Ishikawa (cell line): ENCODE data around the gene SDR42E2.

Experiments
- CEBPB ChIP-seq: IDR thresholded peaks from 2 replicates; pipeline ENCODE4 v1.6.1; 2012
- CREB1 ChIP-seq: IDR thresholded peaks from 2 replicates; pipeline ENCODE4 v1.6.1; 2012; ENCODE audit warnings: low read depth
- EGR1 ChIP-seq: IDR thresholded peaks from 2 replicates; pipeline ENCODE4 v1.6.1; 2012
- EP300 ChIP-seq: IDR thresholded peaks from 2 replicates; pipeline ENCODE4 v1.6.1; 2012; ENCODE audit warnings: borderline replicate concordance
- FOXM1 ChIP-seq: IDR thresholded peaks from 2 replicates; pipeline ENCODE4 v1.6.1; 2012; ENCODE audit warnings: low read depth, borderline replicate concordance
- MAX ChIP-seq: IDR thresholded peaks from 2 replicates; pipeline ENCODE4 v1.6.1; 2012
- NFIC ChIP-seq: IDR thresholded peaks from 2 replicates; pipeline ENCODE4 v1.6.1; 2012
- RAD21 ChIP-seq: IDR thresholded peaks from 2 replicates; pipeline ENCODE4 v1.6.1; 2012; ENCODE audit warnings: low read depth
- TAF1 ChIP-seq: IDR thresholded peaks from 2 replicates; pipeline ENCODE4 v1.6.1; 2012; ENCODE audit warnings: low read depth, mild to moderate bottlenecking
- TCF12 ChIP-seq: IDR thresholded peaks from 2 replicates; pipeline ENCODE4 v1.6.1; 2012; ENCODE audit warnings: low read depth
- TEAD4 ChIP-seq: IDR thresholded peaks from 2 replicates; pipeline ENCODE4 v1.6.1; 2012
- YY1 ChIP-seq: IDR thresholded peaks from 2 replicates; pipeline ENCODE4 v1.6.1; 2012; ENCODE audit warnings: low read depth
- ZBTB7A ChIP-seq: IDR thresholded peaks from 2 replicates; pipeline ENCODE4 v1.6.1; 2012; ENCODE audit warnings: low read depth
- TF ChIP-seq, protein P1 (sequence below): IDR thresholded peaks from 2 replicates; pipeline ENCODE4 v1.6.1; 2012
- TF ChIP-seq, protein P2 (sequence below): IDR thresholded peaks from 2 replicates; pipeline ENCODE4 v1.6.1; 2012; ENCODE audit warnings: low read depth, mild to moderate bottlenecking

The SDR42E2 gene

DNA sequence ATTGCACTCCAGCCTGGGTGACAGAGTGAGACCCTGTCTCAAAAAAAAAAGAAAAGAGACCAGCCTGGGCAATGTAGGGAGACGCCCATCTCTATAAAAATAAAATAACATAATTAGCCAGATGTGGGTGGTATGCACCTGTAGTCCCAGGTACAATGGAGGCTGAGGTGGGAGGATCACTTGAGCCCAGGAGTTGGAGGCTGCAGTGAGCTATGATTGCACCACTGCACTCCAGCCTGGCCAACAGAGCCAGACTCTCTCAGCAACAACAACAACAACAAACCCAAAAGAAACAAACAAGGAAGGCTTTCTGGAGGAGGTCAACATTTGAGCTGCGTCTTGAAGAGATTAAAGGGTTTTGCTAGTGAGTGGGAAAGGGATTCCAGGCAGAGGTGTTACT lies 52.1 kb downstream of the SDR42E2 start:
- TF ChIP-seq FOXM1 (no peak), EP300 (no peak), NFIC (no peak), ZBTB7A (no peak), CREB1 (no peak), RAD21 (no peak), TCF12 (no peak), CEBPB (no peak), TAF1 (no peak), YY1 (no peak), TEAD4 (no peak), EGR1 (no peak), MAX (no peak)
- TF ChIP-seq, protein P1, sequence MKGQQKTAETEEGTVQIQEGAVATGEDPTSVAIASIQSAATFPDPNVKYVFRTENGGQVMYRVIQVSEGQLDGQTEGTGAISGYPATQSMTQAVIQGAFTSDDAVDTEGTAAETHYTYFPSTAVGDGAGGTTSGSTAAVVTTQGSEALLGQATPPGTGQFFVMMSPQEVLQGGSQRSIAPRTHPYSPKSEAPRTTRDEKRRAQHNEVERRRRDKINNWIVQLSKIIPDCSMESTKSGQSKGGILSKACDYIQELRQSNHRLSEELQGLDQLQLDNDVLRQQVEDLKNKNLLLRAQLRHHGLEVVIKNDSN = no peak
- TF ChIP-seq, protein P2, sequence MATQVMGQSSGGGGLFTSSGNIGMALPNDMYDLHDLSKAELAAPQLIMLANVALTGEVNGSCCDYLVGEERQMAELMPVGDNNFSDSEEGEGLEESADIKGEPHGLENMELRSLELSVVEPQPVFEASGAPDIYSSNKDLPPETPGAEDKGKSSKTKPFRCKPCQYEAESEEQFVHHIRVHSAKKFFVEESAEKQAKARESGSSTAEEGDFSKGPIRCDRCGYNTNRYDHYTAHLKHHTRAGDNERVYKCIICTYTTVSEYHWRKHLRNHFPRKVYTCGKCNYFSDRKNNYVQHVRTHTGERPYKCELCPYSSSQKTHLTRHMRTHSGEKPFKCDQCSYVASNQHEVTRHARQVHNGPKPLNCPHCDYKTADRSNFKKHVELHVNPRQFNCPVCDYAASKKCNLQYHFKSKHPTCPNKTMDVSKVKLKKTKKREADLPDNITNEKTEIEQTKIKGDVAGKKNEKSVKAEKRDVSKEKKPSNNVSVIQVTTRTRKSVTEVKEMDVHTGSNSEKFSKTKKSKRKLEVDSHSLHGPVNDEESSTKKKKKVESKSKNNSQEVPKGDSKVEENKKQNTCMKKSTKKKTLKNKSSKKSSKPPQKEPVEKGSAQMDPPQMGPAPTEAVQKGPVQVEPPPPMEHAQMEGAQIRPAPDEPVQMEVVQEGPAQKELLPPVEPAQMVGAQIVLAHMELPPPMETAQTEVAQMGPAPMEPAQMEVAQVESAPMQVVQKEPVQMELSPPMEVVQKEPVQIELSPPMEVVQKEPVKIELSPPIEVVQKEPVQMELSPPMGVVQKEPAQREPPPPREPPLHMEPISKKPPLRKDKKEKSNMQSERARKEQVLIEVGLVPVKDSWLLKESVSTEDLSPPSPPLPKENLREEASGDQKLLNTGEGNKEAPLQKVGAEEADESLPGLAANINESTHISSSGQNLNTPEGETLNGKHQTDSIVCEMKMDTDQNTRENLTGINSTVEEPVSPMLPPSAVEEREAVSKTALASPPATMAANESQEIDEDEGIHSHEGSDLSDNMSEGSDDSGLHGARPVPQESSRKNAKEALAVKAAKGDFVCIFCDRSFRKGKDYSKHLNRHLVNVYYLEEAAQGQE = no peak

DNA sequence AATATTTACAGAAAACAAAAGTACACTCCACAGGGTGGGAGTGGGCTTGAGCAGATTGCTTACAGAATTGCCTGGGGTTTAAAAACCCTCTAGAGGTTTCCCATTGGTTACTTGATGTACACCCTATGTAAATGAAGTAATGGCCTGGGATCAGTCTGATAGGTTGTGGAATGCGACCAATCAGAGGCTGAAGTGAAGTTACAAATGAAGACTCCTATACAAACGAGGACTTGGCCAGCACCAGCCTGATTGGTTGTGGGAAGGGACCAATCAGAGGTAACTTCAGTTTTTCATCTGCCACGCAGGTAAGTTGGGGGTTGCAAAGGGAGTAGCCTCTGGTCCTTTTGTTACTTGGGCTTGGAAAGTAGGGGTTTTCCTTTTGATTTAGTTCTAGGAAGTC lies 52.6 kb downstream of the SDR42E2 start:
- no peak for TF ChIP-seq CEBPB

DNA sequence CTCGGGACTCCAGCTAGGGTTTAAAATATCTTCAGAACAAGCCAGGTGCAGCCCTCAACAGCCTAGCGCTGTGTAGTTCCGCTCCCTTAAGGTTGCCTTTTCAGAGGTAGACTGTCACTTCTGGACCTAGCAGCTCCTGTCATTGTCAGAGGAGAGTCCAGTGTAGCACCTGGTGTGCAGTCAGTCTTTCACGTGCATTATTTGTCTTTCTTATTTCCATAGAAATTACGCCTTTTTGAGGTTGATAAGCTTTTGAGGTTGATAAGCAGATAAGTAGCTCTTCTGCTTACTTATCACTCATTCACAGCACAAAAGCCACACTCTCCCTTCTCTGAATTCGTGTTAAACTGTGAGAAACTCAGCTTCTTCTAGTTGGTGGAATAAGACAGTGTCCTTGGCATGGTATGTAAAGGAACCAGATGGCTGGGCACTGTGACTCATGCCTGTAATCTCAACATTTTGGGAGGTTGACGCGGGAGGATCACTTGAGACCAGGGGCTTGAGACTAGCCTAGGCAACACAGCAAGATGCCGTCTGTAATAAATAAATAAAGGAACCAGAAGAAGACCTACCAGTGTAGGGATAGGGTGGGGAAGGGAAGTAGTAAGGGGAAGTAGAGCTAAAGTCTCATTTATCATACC lies 54.0 kb downstream of the SDR42E2 start:
- TF ChIP-seq EGR1 = no peak
- TF ChIP-seq, protein P2 = no peak
- TF ChIP-seq TEAD4 = no peak
- no peak for TF ChIP-seq TAF1
- no peak for TF ChIP-seq FOXM1
- TF ChIP-seq ZBTB7A = no peak
- TF ChIP-seq CREB1 = no peak
- TF ChIP-seq, protein P1 = no peak

GRCh38 chr16:22217890-22218730 lies 55.8 kb downstream of the SDR42E2 start:
- TF ChIP-seq YY1 (no peak), MAX (0 out of 2 replicates have a peak, but pooled peaks have one; percentile 17)
- TF ChIP-seq, protein P1 = peak; percentile 83

DNA sequence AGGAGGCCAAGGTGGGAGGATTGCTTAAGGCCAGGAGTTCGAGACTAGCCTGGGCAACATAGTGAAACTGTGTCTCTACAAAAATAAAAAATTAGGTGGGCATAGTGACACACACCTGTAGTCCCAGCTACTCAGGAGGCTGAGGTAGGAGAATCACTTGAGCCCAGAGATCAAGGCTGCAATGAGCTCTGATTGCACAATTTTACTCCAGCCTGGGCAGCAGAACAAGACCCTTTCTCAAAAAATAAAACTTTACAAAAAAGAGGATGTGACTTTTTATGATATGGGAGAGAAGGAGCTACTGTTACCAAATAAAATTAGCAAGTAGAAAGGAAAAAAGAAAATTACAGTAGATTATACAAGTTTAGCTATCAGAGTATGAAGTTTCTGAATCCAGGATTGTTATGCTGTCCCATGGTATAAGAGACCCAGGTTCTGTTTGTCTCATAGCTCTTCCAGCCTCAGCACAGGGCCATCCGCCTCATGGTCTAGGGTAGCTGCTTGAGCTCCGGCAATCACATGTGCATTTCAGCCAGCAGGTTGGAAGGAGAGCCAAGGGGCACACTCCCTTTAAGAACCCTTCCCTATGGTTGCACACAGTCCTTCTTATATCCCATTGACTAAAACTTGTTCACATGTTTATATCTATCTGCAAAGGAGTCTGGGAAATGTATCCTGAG lies 57.2 kb downstream of the SDR42E2 start:
- no peak for TF ChIP-seq RAD21

GRCh38 chr16:22220069-22220440 lies 57.7 kb downstream of the SDR42E2 start:
- peak; percentile 42; the same call in 1 of the 2 replicates for TF ChIP-seq TCF12
- no peak for TF ChIP-seq EGR1
- TF ChIP-seq CEBPB = no peak
- no peak for TF ChIP-seq CREB1
- TF ChIP-seq ZBTB7A = no peak
- no peak for TF ChIP-seq FOXM1
- no peak for TF ChIP-seq MAX
- no peak for TF ChIP-seq EP300
- TF ChIP-seq TEAD4 = peak; percentile 25; the same call in 1 of the 2 replicates
- peak; percentile 71 for TF ChIP-seq NFIC
- TF ChIP-seq YY1 = no peak
- TF ChIP-seq RAD21 = no peak
- TF ChIP-seq, protein P1 = peak; percentile 36
- TF ChIP-seq, protein P2 = no peak
- no peak for TF ChIP-seq TAF1
